G401 (cell line): ENCODE measurements around the gene PPP4R3B. TPM values are rescaled to one million over a fixed set of nuclear protein-coding genes. Genes with fewer than 3 reads are reported as not detected.
A peak's percentile ranks its signal among the peaks of the same experiment; 100 is the strongest.

ENCODE experiments used
- DNase-seq: peaks from one replicate; pipeline ENCODE4 v3.0.0-alpha.2; 2015; ENCODE audit warnings: low spot score
- in situ Hi-C: cut with HindIII; loops from 2 replicates; pipeline ENCODE4 v1.10.0; 2016; ENCODE audit warnings: low sequenced_read_pairs, mixed read lengths
- total RNA-seq: library from RNA; depleted of rRNA; stranded (reverse); fragments of >200 nt; shearing (Covaris generic); gene quantifications from 2 replicates; pipeline ENCODE4 v1.2.3, GENCODE V29; 2014; rRNA removed

PPP4R3B gene
- total RNA-seq, 1 experiment from 2014 or later: 24.2 TPM

DNA sequence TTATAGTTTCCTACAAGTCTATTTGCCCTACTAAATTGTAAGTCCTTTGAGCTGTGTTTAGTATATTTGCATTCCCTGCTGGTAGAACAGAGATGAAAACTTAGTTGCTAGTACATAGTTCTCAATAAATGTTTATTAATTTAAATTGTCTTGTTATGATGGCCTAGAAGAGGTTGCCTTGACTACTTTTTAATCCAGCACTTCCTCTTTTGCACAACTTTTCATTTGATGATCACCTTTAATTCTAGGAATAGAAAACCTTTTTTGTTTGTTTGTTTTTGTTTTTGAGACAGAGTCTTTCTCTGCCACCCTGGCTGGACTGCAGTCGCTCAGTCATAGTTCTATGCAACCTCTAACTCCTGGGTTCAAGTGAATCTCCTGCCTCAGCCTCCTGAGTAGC, 91.2 kb downstream of the PPP4R3B start:
- in situ Hi-C loops: no loop called here
- DNase-seq: no peak

DNA sequence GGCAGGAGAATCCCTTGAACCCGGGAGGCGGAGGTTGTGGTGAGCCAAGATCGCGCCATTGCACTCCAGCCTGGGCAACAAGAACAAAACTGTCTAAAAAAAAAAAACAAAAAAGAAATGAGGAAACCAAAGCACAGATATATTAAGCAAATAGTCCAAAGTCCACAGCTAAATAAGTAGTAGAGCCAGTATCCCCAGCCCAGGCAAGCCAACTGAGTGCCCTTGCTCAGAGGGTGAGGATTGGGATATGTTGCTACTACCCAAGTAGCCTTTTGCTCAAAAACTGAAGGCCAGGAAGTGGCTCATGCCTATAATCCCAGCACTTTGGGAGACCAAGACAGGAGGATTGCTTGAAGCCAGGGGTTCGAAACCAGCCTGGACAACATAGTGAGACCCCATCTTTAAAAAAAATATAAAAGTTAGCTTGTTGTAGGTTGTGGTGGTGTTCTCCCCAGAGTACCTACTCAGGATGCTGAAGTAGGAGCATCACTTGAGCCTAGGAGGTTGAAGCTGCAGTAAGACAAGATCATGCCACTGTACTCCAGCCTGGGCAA, 92.5 kb downstream of the PPP4R3B start:
- in situ Hi-C loops: no loop called here
- DNase-seq: no peak

DNA sequence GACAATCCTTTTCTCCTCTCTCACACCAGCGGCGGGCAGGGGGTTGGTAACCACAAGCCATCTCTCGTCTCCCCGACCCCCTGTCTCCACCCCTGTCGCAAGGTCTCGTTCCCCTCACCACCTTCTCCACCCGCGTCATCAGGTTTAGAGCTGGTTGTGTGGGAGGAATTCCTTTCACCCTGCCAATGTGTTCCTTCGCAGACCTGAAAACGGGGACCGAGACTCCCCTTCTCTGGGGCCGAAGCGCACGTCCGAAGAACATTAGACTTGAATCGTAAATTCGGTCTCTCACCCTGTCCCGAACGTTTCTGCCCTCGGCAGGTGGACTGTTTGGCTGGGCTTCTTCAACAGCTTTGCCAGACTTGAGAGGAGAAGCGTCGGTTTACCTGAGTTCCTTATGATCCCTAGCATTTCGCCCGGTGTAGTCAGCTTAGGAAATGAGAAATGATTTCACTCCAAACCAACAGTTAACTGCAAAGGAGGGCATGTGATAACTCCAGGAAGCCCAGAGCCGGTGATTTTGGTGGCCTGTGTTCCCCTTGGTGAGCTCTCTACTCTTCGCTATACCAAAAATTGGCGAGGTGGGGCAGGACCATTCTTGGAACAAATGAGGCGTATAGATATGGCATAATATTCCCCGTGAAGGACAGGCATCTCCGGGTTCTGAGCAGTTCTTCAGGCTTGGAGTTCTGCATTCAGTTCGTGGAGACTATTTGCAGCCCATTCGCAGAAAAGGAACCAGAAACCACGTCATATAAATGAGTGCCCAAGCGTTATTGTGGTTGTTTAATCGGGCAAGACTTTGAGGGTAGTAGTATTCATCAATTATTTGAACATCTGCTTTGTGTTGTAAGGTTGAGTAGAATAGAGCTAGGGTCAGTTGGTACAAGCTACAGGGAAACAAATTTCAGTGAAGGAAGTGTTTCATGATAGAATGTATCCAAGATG, 97.2 kb downstream of the PPP4R3B start:
- in situ Hi-C loops: no loop called here
- peak; percentile 62 for DNase-seq

DNA sequence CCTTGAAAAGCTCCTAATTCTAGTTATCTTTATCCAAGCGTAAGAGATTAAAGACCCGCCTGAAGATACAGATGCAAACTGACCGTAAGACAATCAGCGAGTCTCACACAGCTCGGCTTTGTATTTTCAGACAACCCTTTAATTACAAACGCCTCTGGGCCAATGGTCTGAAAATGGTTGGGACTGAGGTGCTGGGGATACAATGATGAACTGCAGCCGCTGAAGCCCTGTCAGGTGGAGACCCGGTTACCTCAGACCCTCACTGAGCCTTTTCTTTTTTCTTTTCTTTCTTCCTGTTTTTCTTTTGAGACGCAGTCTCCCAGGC, 98.6 kb downstream of the PPP4R3B start:
- in situ Hi-C loops: no loop called here

DNA sequence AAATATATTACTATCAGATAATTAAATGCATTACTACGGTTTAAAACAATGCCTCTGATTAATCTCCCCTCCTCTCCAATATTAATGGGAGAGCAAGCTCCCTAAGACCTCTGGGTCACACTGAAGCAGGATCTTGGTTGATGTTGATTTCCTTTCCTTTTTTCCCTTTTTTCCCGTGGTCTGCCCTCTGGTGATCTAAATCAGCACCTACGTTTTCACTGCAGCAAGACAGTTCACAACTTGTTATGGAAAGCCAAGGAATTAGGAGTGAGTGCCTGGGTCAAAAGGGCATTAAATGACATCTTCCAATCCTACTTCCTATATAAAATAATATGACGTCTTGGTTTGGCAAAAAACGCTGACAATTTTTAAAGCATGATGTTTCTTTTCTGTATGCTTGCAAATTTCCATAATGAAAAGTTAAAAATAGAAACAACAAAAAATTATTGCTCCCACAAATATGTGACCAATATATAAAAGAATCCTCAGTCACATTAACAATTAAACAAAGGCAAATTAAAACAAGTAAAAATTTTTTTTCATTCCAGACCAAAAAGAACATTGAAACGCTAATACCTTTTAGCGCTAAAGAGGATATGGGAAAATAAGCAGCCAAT, 105.8 kb downstream of the PPP4R3B start:
- peak; percentile 40 for DNase-seq

More for the DNA sequence above, 98.6 kb downstream of the PPP4R3B start:
- DNase-seq: peak; percentile 40

DNA sequence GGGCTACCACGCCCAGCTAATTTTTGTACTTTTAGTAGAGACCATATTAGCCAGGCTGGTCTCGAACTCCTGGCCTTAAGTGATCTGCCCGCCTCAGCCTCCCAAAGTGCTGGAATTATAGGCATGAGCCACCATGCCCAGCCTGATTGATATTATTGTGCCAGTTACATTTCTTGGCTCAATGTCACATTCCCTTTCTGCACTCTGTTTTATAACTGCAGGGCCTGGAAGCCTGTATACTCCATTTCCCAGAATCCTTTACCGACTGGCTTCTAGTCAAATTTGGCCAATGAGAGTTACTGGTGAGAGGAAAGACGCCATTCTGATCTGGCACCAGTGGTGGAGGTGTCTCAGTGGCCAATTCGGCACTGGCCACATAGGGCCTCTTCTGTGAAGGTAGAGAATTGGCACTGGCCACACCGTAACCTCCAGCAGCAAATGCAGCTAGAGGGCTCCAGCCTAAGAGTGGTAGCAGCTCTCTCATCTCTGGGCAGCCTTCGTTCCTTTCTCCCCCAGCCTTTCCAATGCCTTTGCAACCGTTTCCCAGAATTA, 114.8 kb downstream of the PPP4R3B start:
- no peak for DNase-seq
- in situ Hi-C loops: no loop called here

More for the DNA sequence above, 105.8 kb downstream of the PPP4R3B start:
- in situ Hi-C loops: no loop called here

DNA sequence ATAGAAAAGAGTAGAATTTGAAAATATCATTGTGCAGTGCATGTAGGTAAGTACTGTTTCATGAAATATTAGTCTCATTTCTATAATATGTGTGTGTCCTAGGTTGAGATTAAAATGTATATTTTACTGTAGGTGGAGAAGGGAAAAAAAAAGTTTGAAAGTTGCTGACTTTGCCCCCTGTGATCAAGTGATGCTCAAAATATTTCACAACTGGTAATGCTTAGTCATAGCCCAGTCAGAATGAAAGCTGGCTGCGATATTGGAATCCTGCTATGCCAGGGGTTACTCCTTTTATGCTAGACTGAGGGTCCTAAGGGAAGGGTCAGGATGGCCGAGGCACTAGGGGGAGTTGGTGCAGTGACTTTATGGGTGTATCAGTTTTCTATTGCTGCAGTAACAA, 117.4 kb downstream of the PPP4R3B start:
- in situ Hi-C loops: no loop called here
- DNase-seq: no peak

DNA sequence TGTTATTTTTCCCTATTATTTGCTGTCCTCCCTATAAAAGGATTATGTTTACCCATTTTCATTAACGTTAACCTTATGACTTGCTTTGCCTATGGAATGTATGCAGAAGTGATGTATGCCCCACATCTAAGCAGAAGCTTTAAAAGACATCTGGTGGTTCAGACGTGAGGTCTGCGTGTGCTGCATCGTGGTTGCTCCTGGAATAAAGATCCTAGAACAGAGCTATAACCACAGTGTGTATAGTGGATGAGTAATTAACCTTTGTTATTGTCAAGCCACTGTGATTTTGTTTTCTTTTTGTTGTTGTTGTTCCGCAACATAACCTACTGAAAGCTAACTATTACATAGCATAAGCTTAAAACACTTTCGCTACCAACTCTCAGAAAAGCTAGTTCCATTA, 118.8 kb downstream of the PPP4R3B start:
- in situ Hi-C loops: no loop called here
- DNase-seq: no peak

Other genes starting within 250 kb of the PPP4R3B start
- gene CCDC88A, start 197.8 kb downstream of the PPP4R3B start, total RNA-seq: 22.6 and 39.9 TPM in 2 replicates
- 41.4 and 56.9 TPM in 2 replicates for gene CFAP36, start 97.9 kb downstream of the PPP4R3B start, total RNA-seq
- gene PNPT1, start 76.2 kb upstream of the PPP4R3B start, total RNA-seq: 27.4 and 51.7 TPM in 2 replicates